Suprapubic skin (tissue), 4 donors: ENCODE results near the gene PTPN4. TPM values are rescaled to one million over a fixed set of nuclear protein-coding genes. Genes with fewer than 3 reads are reported as not detected.

Experiments
- DNase-seq, 2 donors: peaks; one replicate each; pipeline ENCODE4 v3.0.0-alpha.2; 2019; ENCODE audit warnings: low spot score in 2 of 2
- H3K27ac ChIP-seq: fragments of 200-600 bp; sonication (generic); one replicate; pipeline ENCODE4 v1.5.1; 2019
- H3K27me3 ChIP-seq: fragments of 200-600 bp; sonication (generic); one replicate; pipeline ENCODE4 v1.5.1; 2019
- H3K36me3 ChIP-seq: fragments of 200-600 bp; sonication (generic); one replicate; pipeline ENCODE4 v1.5.1; 2019
- H3K4me1 ChIP-seq: fragments of 200-600 bp; sonication (generic); one replicate; pipeline ENCODE4 v1.5.1; 2019
- H3K4me3 ChIP-seq: fragments of 200-600 bp; sonication (generic); one replicate; pipeline ENCODE4 v1.5.1; 2019; ENCODE audit warnings: mild to moderate bottlenecking
- H3K9me3 ChIP-seq: fragments of 200-600 bp; sonication (generic); one replicate; pipeline ENCODE4 v1.5.1; 2019
- CTCF ChIP-seq, 2 donors: fragments of 200-600 bp in 1 of 2; fragments of 450-650 bp in 1 of 2; sonication (generic) in 1 of 2; IDR thresholded peaks; one replicate each; pipeline ENCODE4 v1.5.1; 2016 to 2019; ENCODE audit warnings: antibody characterized with exemption in 2 of 2, mild to moderate bottlenecking in 1 of 2, moderate library complexity in 1 of 2
- EP300 ChIP-seq: sonication (generic); formaldehyde crosslinking; IDR thresholded peaks from one replicate; pipeline ENCODE4 v1.6.1; 2017; ENCODE audit warnings: antibody characterized with exemption
- POLR2A ChIP-seq, 2 donors: fragments of 450-650 bp; IDR thresholded peaks; one replicate each; pipeline ENCODE4 v1.6.1; 2017; ENCODE audit warnings: antibody characterized with exemption in 2 of 2, mild to moderate bottlenecking in 2 of 2, moderate library complexity in 2 of 2
- POLR2AphosphoS5 ChIP-seq, 3 donors: sonication (generic); formaldehyde crosslinking; IDR thresholded peaks; one replicate each; pipeline ENCODE4 v1.6.1; 2017; ENCODE audit warnings: antibody characterized with exemption in 3 of 3
- WGBS: methylation state at CpG from one replicate; pipeline ENCODE4 v1.1.5; 2018; 5-methylcytosine and 5-hydroxymethylcytosine counted together
- total RNA-seq, 4 donors: library from RNA; depleted of rRNA; stranded (reverse); fragments of >200 nt; gene quantifications; one replicate each; pipeline ENCODE4 v1.1.0, GENCODE V29; 2016

PTPN4 gene
- total RNA-seq, 4 donors from 2014 or later, result 14.0 to 73.7 (median 36.7) TPM

- DNase-seq, result no peak
- Histone ChIP-seq H3K9me3 (no peaks in the 10 kb centered on the region), H3K27ac (no peak overlapping the region), H3K36me3 (no peaks in the 10 kb centered on the region), H3K27me3 (no peaks in the 10 kb centered on the region), H3K4me3 (no peak overlapping the region), H3K4me1 (no peaks in the 10 kb centered on the region)
- TF ChIP-seq EP300 (no peak), CTCF (IDR thresholded peaks at IDR 0.05) (no peak), POLR2AphosphoS5 (IDR thresholded peaks at IDR 0.05) (no peak), POLR2A (IDR thresholded peaks at IDR 0.05) (no peak)
- WGBS, result 98% methylated on average over 9 of the region's 10 CpGs
Measured at GRCh38 chr2:119724656-119725485, 34.9 kb upstream of the PTPN4 start.

DNA sequence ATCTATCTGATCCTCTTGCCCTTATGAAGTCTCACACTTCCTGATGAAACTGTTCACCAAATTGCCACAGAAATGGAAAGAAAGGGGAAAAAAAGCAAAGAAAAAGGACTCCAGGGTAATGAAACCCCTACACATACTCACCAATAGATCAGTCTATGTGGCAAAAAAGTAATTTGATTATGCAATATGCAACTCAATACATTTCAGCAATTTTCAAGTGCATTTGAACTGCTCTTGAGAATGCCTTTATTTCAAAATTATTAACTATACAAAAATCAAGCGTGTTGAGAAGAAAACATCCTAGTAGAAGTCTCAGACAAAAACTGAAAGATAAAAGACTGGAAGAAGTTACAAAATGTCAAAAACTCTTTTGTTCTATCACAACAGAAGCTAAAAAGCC lies 32.2 kb upstream of the PTPN4 start:
- Histone ChIP-seq H3K9me3 (no peaks in the 10 kb centered on the region), H3K27me3 (no peaks in the 10 kb centered on the region), H3K36me3 (no peaks in the 10 kb centered on the region), H3K27ac (no peak overlapping the region), H3K4me1 (no peaks in the 10 kb centered on the region), H3K4me3 (no peak overlapping the region)
- DNase-seq, result no peak
- TF ChIP-seq POLR2A (IDR thresholded peaks at IDR 0.05), result no peak
- no peak for TF ChIP-seq POLR2AphosphoS5 (IDR thresholded peaks at IDR 0.05)
- TF ChIP-seq EP300, result no peak
- no peak for TF ChIP-seq CTCF (IDR thresholded peaks at IDR 0.05)
- WGBS, result 88% methylated on average over 1 of the region's 1 CpG

DNA sequence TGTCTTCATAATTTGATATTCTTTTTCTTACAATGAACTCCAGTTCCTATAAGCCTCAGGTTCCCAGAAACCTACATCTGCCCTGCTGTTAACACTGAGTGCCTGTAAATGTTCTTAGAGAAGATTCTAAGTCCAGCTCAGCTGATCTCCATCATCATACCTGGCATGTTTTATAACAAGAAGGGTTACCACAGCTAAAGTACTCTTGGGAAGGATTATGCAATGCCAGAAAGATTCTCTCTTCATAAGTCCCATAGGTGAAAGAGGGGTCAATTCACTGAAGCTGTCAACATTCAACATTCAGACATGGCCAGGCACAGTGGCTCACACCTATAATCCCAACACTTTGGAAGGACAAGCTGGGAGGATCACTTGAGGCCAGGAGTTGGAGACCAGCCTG lies 31.3 kb upstream of the PTPN4 start:
- H3K4me1 ChIP-seq, result no peaks in the 10 kb centered on the region
- no peak for DNase-seq
- H3K4me3 ChIP-seq, result no peak overlapping the region
- H3K9me3 ChIP-seq, result no peaks in the 10 kb centered on the region
- no peak overlapping the region for H3K27ac ChIP-seq
- H3K27me3 ChIP-seq, result no peaks in the 10 kb centered on the region
- H3K36me3 ChIP-seq, result no peaks in the 10 kb centered on the region
- no peak for TF ChIP-seq CTCF (IDR thresholded peaks at IDR 0.05)
- no peak for TF ChIP-seq POLR2A (IDR thresholded peaks at IDR 0.05)
- no peak for TF ChIP-seq EP300
- no peak for TF ChIP-seq POLR2AphosphoS5 (IDR thresholded peaks at IDR 0.05)

- no peaks in the 10 kb centered on the region for H3K27me3 ChIP-seq
- H3K27ac ChIP-seq, result no peak overlapping the region
- TF ChIP-seq POLR2A (IDR thresholded peaks at IDR 0.05) (no peak), CTCF (IDR thresholded peaks at IDR 0.05) (no peak), EP300 (no peak), POLR2AphosphoS5 (IDR thresholded peaks at IDR 0.05) (no peak)
- no peaks in the 10 kb centered on the region for H3K4me1 ChIP-seq
- H3K36me3 ChIP-seq, result no peaks in the 10 kb centered on the region
- no peaks in the 10 kb centered on the region for H3K9me3 ChIP-seq
- WGBS, result 73% methylated on average over 8 of the region's 8 CpGs
- no peak for DNase-seq
- no peak overlapping the region for H3K4me3 ChIP-seq
Measured at GRCh38 chr2:119730671-119731177, 29.0 kb upstream of the PTPN4 start.

DNA sequence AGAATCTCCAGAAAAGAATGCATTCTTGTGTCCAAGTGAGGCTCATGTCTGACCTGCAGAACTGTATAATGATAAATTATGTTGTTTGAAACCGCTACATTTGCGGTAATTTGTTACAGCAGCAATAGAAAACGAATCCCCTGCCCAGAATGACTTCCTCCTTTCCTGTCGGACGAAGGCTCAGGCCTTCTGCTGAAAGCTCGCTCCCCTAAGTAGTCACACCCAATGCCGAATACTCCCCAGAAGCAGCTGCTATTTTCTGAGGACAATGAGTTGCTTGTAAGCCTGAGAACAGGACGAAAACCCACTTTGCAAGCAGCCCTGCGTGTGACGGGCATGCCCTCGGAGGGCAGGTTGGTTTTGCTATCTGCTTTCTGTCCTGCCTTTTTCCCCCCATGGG lies 27.7 kb upstream of the PTPN4 start:
- H3K4me1 ChIP-seq, result no peaks in the 10 kb centered on the region
- no peak for TF ChIP-seq EP300
- no peak for TF ChIP-seq POLR2AphosphoS5 (IDR thresholded peaks at IDR 0.05)
- TF ChIP-seq POLR2A (IDR thresholded peaks at IDR 0.05), result no peak
- no peak for TF ChIP-seq CTCF (IDR thresholded peaks at IDR 0.05)
- WGBS, result 76% methylated on average over 11 of the region's 11 CpGs

More for the DNA sequence above, 27.7 kb upstream of the PTPN4 start:
- Histone ChIP-seq H3K27me3 (no peaks in the 10 kb centered on the region), H3K9me3 (no peaks in the 10 kb centered on the region), H3K4me3 (no peak overlapping the region), H3K36me3 (no peaks in the 10 kb centered on the region), H3K27ac (no peak overlapping the region)
- DNase-seq, result no peak
